GM18873 (cell line): ENCODE results near the gene AGRN.
"Not testable (repeated sequence)": the region's sequence is repeated elsewhere in the genome, so short reads cannot be mapped to it uniquely, and the experiment has no call there.

Experiments
- ATAC-seq: cut with Tn5 transposase; IDR thresholded peaks from one replicate; pipeline ENCODE4 v1.9.1; 2021; ENCODE audit warnings: mild to moderate bottlenecking, moderate library complexity, moderate number of reproducible peaks; ENCODE audit not compliant: unreplicated experiment, low FRiP score

Gene AGRN

GRCh38 chr1:1074631-1075147 lies 54.8 kb downstream of the AGRN start:
- ATAC-seq: no peak

- no peak for ATAC-seq
Measured at GRCh38 chr1:1075148-1075935, 55.4 kb downstream of the AGRN start.

- ATAC-seq: not testable (repeated sequence)
Measured at GRCh38 chr1:1077396-1077795, 57.5 kb downstream of the AGRN start.

GRCh38 chr1:1079408-1080121 lies 59.6 kb downstream of the AGRN start:
- no peak for ATAC-seq

- no peak for ATAC-seq
Measured at GRCh38 chr1:1080122-1080757, 60.3 kb downstream of the AGRN start.

DNA sequence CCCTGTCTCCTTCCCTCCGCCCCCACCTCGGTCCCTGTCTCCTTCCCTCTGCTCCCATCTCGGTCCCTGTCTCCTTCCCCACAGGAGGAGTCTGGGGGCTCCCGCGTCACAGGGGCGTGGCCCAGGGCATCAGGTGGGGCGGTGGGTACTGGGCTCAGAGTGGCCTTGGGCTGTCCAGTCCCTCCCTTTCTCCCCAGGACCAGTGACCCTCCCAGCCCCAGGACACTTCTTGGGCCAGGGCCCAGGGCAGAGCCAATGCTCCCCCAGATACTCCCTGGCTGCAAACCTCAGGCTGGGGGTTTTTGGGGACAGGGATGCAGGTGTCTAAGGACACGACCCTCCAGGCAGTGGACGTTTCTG lies 61.0 kb downstream of the AGRN start:
- no peak for ATAC-seq

DNA sequence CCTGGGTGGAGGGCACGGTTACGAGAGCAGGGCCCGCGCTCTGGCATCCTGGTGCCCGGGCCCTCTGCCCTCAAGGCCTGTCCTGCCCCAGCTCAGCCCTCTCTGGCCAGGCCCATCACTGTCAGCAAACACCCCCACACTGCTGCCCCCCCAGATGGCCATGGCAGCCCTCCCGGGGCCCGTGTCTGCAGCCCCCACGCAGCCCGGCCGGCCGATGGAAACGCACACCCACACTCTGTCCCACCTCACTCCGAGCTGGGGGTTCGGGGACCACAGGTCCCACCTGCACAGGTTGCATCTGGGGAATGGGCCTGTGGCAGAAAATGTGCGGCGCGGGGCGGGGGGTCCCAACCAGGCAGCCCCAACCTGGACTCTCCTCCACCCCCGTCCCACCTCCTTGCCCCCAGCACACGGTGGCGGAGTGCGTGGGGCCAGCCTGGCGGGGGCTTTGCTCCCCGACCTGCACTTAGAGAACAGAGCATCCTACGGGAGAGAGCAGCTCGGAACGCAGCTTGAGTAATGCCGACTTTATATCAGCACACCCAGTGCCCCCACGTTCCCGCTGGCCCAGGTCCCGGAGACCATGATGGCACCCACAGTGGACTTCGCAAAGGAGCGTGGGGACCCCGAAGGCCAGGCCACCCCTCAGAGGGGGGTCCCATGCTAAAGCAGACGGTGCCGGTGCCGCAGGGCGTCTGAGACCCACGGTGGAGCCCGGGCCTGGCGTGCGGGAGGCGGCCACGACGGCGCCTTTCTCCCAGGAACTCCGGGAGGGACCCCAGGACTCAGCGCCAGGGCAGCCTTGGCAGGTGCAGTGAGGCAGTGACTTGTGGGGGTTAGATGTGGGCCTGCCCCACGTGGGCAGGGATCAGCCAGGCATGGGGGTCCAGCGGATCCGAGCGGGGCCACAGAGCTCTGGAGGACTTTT lies 61.7 kb downstream of the AGRN start:
- no peak for ATAC-seq

DNA sequence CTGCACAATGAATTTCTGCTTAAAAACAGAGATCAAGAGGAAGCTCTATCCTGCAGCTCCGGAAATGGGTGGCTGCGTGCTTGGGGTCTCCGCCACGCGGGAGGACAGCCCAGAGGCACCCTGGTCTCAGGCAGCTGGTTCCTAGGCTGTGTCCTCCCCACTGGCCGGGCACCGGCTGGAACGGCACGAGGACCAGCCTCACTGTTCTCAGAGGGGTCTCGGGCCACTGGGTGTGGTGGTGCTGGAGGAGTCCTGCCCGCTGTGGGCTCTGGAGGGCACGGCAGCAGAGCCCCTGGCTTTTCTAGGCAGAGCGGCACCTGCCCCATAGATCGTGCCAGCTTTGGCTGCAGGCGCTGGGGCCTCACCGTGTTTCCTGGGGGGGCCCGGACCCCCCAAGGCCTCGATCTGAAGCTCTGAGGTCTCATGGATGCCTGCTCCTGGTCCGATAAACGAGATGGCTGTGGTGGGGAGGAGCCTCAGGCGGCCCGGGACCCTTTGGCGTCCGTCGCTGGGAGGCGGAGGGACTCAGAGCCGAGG lies 62.4 kb downstream of the AGRN start:
- ATAC-seq: no peak

GRCh38 chr1:1082776-1083415 lies 63.0 kb downstream of the AGRN start:
- no peak for ATAC-seq

GRCh38 chr1:1083416-1084371 lies 63.8 kb downstream of the AGRN start:
- ATAC-seq: no peak

DNA sequence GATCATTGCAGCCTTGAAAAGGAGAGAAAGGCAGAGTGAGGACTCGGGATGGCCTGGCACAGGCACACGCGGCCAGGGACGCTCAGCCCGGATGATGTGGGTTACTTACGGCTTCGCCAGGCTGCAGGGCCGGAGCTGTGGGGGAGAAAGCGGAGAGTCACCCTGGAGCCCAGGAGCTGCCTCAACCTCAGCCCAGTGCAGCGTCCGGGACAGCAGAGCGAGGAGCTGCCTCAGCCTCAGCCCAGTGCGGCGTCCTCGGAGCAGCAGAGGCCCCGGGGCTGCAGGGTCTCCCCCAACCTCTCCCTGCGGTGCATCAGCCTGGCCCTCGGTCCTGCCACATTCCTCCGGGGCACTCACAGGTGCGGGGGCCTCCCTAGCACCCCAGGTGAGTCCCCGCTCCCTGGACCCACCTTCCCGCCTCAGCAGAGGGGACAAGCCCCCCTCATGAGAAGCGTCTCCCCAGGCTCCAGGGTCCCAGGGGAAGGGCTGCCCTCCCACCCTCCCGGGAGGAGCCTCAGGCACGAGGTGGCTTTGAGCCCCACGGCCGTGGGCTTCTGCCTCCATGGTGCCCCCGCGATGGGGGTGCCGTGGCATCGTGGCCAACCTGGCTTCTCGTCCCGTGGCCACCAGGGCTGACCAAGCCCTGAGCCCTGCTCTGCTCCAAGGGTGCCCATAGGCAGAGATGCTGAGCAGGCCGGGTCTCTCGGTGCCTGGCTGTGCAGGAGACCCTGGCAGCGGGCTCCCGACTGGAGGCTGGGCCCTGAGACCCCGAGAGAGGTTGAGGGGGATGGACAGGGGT lies 64.7 kb downstream of the AGRN start:
- no peak for ATAC-seq

DNA sequence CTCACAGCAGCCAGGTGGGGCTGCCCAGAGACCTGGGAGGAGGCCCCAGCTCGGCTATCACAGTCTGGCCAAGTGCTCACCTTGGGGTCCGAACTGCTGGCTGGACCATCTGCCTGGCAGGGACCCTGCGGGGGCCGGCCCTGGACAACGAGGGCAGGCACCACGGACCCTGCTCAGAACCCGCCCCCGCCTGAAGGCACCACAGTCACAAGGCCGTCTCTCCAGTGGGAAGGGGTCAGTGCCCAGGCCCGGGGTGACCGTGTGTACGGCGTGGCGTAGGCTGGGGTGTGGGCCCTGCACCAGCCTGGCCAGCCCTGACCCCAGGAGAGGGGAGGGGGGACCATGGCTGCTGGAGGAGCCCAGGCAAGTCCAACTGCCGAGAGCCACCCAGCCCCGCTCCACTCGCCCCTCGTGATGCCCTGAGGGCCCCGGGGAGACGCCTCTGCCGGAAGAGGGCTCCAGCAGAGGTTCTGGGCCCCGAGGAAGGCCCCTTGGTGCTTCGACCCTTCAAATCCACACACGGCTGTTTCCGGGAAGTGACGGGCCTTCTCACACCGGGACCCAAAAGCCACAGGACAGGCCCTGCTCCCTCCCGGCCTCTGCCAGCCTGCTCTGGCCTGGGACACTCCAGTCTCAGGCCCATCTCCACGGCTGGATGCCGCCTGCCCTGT lies 65.4 kb downstream of the AGRN start:
- ATAC-seq: no peak

DNA sequence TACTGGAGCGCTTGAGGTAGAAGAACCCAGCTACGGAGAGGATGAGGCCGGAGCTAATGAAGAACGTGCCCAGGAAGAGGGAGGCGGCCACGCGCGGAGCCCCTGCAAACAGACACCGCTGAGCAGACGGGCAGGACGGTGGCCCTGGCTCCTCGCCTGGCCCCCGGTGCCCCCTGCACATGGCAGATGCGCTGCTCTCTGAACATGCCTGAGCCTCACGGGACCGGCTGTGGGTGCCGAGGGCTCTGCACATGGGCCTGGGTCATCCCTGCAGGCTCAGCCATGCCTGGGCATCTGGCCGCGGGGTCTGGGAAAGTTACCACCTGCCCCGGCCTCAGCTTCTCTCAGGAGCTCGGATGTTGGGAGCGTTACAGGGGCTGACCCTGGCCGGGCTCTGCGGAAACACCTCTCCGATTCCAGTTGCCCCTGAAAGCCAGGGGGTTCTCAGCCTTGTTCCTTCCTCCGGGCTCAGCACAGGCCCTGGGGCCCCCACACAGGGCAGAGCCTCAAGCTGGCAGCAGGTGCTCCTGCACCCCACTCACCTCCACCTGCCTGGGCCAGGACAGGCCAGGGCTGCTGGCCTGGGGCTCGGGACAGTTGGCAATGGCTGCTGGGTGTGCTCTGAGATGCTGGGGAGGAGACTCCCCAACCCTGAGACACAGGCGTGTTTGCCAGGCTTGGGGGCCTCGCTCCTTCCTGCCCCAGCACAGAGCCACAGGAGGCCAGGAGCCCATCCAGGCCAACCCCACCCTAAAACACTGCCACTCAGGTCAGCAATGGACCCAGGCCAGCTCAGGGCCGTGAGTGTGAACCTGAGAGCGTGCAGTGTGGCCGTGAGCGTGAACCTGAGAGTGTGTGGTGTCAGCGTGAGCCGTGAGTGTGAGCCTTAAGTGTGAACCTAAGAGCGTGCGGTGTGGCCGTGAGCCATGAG lies 66.3 kb downstream of the AGRN start:
- no peak for ATAC-seq

- ATAC-seq: no peak
Measured at GRCh38 chr1:1086911-1087341, 67.0 kb downstream of the AGRN start.

- no peak for ATAC-seq
Measured at GRCh38 chr1:1087351-1088028, 67.6 kb downstream of the AGRN start.
